TTC549 (cell line): ENCODE data around the gene FSTL5.

Experiments used
- FAIRE-seq: peaks from 2 replicates; lab custom pipeline; 2012; peaks lifted over from hg19 to GRCh38; lab: Jason Lieb, UNC

FSTL5 gene

DNA sequence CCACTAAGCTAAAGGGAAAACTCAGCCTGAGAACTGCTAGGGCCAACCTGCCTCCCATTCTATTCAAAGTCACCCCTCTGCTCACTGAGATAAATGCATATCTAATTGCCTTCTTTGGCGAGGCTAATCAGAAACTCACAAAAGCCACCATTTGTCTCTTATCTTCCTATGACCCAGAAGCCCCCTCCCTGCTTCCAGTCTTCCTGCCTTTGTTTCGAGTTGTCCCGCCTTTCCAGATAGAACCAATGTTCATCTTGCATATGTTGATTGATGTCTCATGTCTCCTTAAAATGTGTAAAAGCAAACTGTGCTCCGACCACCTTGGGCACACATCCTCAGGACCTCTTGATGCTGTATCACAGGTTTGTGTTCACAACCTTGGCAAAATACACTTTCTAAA is 459.8 kb downstream of the FSTL5 start:
- no peak for FAIRE-seq

DNA sequence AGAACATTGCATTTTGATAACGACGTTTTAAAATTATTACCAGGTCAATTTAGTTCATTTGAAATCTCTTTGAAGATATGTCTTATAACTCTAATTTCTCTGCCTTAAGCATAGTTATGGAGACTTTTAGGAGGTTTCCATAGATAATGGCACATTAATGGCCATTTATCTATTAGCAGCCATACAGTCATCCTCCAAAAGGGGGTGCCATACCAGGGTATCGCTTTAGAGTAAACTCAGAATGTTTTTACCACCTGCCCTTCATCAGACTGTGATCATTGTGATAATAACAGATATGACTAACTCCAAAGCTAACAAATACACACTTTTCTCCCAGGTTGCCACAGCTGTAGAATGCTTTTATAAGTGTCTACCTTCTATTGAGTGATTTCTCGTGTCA is 461.5 kb downstream of the FSTL5 start:
- FAIRE-seq: no peak

DNA sequence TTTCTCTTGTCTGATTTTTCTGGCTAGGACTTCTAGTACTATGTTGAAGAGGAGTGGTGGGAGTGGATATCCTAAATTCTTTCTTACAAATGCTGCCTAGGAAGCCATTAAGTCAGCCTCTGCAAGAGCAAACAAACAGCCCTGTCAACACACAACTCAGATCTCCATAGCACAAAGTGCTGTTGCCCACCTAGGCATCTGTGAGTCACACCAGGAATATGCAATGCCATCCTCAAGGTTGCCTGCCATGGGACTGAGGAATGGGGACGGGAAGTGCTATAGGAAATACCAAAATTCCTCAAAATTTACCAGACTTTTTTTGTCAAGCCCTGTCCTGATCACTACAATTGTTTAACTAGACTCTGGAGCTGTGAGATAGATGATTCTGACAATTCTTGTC is 466.9 kb downstream of the FSTL5 start:
- no peak for FAIRE-seq

DNA sequence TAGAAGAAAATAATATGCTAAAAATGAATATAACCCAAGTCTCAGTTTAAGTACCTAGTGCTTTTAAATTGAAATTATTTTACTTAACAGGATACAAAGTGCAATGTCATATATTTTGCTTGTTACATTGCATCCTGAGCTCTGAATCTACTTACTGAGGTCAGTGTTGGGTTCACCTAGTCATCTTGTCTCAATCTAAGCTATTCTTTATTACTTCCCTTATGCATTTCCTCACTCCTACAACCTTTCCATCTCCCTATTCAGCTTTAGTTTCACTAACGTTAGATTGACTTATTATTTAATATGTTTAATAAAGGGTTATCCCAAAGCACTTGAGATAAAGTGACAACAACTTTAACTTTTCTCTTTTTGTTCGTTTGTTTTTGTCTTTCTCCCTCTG is 483.7 kb downstream of the FSTL5 start:
- FAIRE-seq: no peak

DNA sequence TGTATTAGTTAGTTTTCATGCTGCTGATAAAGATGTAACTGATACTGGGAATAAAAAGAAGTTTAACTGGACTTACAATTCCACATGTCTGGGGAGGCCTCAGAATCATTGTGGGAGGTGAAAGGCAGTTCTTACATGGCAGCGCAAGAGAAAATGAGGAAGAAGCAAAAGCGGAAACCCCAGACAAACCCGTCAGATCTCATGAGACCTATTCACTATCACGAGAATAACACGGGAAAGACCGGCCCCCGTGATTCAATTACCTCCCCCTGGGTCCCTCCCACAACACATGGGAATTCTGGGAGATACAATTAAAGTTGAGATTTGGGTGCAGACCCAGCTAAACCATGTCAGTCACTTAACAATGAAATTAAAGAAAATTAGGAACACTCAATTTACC is 499.1 kb downstream of the FSTL5 start:
- FAIRE-seq: no peak

DNA sequence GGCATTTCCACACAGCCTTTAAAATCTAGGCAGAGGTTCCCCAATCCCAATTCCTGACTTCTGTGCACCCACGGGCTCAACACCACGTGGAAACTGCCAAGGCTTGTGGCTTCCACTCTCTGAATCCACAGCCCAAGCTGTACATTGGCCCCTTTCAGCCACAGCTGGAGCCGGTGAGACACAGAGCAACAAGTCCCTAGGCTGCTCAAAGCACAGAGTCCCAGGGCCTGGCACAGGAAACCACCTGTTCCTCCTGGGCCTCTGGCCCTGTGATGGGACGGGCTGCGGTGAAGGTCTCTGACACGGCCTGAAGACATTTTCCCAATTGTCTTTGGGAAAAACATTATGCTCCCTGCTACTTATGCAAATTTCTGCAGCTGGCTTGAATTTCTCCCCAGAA is 500.0 kb downstream of the FSTL5 start:
- FAIRE-seq: no peak

DNA sequence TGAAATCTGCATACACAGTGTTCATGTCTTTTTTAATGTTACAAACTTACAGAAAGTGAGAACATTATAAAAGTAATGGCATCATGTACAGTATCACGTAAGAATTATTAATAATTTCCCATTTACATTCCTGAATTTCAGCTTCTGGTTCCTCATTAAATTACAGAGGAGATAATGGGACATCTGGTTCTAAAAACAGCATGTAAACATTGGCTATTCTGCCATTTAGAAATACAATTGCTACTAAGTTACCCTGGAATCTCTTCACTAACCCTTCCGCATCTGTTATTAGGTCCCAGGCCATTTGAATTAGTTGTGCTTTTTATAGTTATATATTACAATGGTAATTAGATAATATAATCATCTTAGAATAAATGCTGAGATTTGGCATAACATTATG is 505.1 kb downstream of the FSTL5 start:
- no peak for FAIRE-seq

DNA sequence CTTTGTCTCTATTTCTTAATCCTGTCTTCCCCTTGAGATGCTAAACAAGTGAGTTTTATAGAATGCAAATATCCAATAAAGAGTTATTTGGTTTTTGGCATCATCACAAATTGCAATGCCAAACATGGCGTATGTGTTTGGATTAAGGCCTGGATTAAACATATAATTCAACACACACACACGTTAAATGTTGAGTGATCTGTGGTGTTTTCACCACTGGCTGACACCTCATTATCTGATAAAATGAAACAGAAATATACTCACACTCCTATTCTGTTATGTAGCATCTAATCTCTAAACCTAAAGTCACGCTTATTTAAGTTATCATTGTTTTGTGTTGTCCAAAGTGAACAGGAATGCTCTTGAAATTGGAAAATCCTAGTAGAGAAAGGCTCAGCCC is 506.2 kb downstream of the FSTL5 start:
- no peak for FAIRE-seq

DNA sequence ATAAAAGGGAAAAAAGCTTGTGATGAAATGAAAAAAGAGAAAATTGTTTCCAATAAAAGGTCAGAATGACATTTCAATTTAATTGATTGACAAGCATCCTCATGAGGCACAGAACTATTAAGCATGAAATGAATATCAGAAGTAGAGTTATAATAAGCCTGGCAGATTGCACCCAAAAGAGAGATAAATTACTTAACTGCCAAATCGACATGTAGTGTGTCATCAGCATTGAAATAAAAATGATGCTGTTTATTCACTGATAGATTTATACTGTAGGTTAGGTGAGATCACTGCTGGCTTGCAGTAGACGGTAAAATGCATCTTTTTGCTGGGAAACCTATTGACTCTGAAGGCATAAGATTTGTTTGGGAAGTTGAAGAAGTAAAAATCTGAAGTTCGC is 507.2 kb downstream of the FSTL5 start:
- FAIRE-seq: no peak

DNA sequence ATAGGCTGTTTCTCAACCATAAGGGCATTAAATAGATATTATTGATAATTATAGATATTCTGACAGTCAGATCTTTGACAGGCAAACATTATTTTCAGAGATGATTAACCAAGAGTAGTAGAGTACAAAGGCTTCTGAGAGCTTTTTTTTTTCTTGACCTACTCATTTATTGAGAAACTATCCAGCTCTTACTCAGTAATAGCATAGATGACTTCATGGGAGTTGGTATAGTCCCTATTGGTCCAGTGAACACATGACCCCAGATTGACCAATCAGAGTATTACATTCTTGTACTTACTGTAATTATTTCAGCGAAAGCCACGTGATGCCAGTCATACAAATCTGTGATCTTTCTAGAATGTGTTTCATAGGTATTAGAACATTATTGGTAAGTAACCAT is 508.7 kb downstream of the FSTL5 start:
- FAIRE-seq: no peak

DNA sequence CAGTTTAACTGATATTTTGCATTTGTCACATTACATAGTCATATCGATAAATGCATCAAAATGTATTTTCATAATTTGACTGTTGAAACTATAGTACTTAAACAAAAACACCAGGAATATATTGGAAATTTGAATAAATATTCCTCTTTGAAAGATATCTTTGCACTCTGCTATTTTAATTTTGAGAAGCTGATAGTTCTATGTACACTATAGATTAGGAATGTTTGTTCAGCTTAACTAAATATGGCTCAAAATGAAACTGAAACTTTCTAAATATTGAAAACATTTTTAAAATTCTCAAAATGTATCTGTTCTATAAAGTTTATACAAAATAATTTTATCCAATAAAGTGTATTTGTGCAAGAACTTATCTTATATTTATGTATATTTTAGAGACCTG is 510.1 kb downstream of the FSTL5 start:
- no peak for FAIRE-seq

DNA sequence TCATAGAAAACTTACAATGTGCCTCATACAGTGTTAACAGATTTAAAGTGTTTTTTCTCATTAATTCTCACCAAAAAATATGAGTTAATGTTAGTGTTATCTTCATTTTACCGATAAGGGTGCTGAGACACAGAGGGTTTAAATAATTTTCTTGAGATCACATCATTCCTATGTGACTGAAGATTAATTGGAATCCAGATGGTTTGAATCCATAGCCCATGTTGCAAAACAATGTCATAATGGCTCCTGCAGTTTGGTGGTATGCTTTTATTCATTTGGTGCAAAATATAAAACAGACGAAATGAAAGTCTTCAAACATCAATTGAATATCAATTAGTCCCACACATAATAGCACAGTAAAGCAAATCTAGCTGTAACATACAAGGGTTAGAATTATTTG is 512.2 kb downstream of the FSTL5 start:
- no peak for FAIRE-seq

DNA sequence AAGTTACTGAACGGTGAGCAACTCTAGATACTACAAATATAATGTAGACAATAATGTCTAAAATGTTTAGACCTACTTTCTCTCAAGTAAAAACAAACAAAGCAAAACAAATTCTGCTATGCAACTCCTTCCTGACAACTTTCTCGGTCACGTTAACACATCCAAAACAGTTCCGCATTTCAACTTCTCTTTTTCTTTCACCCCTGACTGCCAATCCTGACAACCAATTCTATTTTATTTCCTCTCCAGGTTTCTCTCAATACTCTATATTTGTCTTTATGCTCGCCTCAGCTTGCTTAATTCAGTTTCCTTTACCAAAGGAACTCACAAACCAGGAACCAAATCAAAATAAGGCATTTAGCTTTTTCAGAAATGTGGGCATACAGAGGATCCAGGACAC is 513.0 kb downstream of the FSTL5 start:
- no peak for FAIRE-seq

DNA sequence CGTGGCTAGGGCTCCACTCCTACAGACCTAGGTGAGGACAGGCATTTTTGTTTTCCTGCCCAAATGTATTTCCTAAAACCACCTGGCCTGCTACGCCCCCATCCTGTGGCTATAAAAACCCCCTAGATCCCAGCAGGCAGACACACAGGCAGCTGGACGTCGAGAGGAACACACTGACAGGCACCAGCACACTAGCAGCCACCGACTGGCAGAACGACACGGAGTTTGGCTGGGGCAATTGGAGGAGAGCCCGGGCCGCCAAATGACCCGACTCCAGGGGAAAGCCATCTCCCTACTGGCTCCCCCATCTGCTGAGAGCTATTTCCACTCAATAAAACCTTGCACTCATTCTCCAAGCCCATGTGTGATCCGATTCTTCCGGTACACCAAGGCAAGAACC is 516.0 kb downstream of the FSTL5 start:
- FAIRE-seq: no peak

DNA sequence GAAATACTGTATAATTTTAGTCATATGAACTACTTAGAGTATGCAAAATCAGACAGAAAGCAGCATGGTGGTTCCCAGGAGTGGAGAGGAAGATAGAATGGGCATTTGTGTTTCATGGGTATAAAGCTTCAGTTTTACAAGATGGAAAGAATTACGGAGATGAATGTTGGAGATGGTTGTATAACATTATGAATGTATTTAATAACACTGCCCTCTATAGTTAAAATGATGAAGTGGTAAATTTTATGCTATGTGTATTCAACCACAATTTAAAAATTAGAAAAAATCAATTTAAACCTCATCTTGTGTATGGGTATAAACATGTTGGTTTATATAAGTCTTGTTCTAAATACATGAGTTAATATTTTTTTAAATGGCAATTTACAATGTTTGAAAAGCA is 521.1 kb downstream of the FSTL5 start:
- FAIRE-seq: no peak

DNA sequence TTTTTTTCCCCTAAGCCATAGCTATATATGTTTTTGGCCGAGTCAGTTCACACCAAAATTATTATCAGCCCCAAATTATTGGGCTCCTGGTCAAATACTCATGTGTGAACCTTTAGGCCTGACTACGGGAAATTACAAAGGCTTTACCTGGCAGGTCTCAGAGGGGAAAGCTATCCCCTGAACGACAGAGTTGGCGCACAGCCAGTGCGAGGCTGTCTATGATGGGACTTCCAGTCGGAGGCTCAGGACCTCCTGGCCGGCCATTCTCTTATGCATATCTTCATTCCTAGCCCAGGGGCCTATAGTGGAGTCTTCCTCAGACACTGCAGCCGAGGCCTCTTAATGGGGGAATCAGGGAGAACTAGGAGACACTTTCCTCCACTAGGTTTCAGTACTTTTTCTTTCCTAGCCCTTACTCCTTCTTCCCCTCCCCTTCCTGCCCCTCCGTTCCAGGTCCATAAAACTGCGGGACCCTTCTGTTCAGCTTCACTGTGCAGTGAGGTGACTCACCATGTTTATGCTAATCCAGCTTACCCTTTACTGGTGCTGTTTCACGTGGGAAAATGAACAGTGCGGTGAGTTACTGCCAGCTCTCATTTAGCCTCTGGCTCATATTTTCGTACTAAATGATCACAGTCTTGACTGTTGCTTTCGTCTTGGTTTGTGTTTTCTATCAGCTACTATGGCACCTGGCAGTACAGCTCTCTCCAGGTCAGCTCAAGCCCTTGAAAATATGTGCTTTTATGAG is 533.9 kb downstream of the FSTL5 start:
- FAIRE-seq: no peak

DNA sequence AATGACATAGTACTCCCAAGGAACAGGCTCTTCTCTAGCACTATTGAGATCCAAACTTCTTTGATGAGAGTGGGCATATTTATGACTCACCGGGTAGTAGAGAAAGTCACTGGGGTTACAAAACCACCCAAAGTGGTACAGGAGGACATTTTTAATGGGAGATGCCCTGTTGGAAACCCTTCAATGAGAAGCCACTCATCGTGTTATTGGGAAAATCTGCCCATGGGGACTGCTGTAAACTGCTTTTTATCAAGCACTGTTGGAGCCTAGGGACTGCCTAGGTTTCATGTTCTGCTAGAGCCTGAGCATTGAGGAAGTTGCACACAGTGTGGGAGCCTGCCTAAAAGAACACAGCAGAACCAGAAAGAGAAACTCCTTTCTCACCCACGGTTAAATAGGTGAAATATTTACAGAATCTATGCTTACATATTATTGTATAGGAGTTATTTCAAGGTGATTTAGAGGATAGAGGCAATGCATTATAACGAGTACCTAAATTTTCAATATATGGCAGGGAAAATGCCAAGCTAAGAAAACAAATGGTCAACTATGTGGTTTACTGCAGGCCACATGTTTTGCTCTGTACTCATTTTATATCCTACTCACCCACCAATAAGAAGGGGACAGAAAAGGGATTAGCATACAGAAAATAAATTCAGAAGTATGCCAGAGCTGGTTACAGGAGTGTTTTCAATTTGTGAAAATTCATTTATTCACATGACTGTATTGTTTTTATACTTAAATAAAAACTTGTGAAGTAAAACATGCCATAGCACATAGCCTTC is 559.1 kb downstream of the FSTL5 start:
- FAIRE-seq: no peak

DNA sequence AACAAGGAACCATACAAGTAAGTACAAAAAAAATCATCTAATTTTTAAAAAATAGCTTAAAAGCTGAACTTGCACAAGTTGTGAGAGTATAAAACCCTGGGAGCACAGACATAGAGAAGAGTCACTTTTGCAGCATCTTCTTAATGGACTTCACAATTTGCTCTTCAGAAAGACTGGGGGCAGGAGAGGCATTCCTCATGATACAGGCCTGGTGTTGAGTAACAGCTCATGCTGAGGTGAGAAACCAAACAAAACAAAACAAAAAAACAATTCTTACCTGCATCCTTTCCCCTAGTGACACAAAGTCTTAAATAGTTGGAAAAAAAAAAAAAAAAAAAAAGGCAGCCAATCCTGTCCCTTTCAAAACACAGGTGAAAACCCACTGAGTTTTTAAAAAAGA is 562.8 kb downstream of the FSTL5 start:
- no peak for FAIRE-seq

DNA sequence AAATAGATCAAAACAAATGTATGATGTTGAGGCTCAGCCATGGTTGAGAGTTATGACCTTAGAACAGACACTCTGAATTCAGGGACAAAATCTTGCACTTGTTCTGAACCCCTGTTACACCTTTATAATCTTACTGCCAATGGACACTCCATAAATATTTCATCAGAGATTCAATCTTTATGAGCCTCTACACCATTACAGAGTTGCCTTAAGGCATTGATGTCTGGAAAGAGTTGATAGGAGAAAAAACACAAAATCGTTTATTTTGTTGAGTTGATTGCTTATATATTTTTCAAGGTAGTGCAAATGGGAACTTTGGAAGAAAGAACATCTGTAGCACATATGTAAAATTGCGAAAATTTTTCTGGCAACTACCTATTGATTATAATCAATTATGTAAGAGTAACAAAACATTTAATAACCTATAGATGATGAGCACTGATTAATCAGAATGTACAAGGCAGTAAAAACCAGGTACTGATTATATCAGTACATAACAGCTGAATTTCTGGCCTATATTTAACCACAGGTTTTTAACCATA is 568.5 kb downstream of the FSTL5 start:
- no peak for FAIRE-seq

DNA sequence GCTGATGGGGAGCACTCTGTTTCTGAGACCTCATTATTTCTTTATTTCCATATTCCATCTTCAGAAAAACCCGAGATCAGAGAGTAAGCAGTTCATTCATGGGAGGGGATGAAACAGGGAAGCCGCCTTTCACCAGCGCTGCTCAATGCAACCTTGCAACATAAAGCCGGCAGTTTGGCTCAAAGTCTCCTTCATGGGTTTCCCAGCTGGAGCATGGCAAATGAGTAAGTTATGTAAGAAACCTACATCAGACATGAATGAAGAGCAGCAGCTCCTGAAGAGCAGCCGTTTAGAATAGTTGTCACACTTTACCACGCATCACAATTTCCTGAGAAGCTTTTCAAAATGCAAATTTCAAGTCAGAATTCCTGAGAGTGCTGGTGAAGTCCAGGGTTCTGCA is 578.8 kb downstream of the FSTL5 start:
- no peak for FAIRE-seq

DNA sequence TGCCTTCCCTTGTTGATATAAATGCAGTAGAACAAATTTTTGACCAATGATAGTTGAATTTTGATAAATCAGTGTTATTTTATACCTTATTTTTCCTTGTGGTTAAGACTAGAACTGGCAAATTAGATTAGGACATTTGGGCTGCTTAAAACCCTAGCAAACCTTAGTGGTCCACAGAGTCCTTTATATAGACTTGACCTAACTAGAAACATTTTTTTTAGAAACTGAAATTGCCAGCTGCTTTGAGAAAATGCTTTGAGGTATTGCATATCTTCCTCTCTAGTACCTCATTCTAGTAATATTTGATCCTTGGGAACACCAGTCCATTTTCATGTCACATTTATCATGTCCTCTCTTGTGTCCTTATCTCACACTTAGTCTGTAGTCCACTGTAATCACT is 580.3 kb downstream of the FSTL5 start:
- no peak for FAIRE-seq

DNA sequence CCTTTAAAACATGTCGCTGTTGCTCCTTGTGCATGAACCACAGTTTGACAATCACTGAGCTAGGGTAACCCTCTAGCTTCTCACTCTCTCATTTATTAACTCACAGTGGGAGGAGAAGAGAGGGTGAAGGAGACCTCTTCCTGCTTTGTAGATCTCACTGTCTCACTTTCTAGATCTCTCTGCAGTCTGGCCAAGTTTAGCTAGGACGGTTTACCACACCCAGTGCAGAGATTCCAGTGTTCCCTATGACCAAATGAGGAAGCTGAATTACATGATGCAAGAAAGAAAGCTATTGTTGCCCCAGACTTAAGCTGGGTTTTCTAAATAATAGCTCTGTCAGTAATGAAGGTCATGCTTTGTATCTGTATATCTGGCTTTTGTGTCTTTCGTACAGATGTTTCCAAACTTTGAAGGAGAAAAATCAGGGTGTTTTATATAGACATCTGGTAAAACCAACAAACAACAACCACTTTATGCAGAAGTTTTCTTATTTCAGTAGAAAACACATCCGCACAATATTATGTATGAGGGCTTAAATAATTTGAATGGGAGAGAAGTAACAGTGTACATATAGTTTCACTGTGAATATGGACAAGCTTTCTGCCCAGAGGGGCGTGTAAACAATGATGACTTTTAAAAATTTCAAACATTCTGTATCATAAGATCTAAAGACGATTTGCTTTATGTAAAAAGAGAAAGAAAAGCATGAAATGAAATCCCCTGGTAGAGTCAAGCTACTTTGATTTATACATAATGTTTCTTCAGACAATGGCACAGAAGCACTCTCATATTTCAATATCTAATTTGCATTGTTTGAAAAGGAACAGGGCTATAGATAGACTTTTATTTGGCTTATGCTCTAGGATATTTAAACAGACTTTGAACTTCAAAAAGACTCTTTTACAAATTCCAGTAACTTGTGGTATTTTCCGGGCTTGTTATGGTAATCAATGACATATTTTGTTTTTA is 582.3 kb downstream of the FSTL5 start:
- no peak for FAIRE-seq
